Uterus (tissue), 2 donors: Measurements from ENCODE around the gene DENND2D.

Experiments used
- POLR2A ChIP-seq, 2 donors: fragments of 450-650 bp; IDR thresholded peaks; one replicate each; pipeline ENCODE4 v1.6.1; 2016; ENCODE audit warnings: antibody characterized with exemption in 2 of 2, mild to moderate bottlenecking in 1 of 2, moderate library complexity in 1 of 2
- TF ChIP-seq, protein P1 (sequence below), 4 experiments: fragments of 200-600 bp in 2 of 4; fragments of 450-650 bp in 2 of 4; sonication (generic) in 2 of 4; IDR thresholded peaks; one replicate each; pipeline ENCODE4 v1.5.1; 2016 to 2019; ENCODE audit warnings: antibody characterized with exemption in 4 of 4, mild to moderate bottlenecking in 2 of 4, moderate library complexity in 1 of 4

DNA sequence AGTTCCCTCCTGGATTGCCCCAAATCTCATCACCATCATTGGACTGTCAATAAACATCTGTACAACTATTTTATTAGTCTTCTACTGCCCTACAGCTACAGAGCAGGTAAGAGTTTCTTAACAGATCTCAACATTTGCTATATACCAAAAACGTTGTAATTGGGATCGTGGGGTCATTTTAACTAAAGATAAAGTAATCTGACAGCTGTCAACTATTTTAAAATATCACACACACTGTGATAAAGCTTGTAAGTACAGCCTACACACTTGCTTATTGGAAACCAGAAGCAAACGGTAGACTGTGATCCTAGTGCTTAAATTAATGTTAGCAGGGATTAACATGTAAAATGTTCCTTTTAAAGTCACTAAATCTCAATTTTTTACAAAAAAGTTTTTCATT, 52.5 kb downstream of the DENND2D start:
- TF ChIP-seq, protein P1, sequence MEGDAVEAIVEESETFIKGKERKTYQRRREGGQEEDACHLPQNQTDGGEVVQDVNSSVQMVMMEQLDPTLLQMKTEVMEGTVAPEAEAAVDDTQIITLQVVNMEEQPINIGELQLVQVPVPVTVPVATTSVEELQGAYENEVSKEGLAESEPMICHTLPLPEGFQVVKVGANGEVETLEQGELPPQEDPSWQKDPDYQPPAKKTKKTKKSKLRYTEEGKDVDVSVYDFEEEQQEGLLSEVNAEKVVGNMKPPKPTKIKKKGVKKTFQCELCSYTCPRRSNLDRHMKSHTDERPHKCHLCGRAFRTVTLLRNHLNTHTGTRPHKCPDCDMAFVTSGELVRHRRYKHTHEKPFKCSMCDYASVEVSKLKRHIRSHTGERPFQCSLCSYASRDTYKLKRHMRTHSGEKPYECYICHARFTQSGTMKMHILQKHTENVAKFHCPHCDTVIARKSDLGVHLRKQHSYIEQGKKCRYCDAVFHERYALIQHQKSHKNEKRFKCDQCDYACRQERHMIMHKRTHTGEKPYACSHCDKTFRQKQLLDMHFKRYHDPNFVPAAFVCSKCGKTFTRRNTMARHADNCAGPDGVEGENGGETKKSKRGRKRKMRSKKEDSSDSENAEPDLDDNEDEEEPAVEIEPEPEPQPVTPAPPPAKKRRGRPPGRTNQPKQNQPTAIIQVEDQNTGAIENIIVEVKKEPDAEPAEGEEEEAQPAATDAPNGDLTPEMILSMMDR (IDR thresholded peaks at IDR 0.05), result no peak
- TF ChIP-seq POLR2A (IDR thresholded peaks at IDR 0.05), result no peak
